Activated B cell treated with CpG ODN at 0.5 μM for 24 hours (primary cell): ENCODE measurements around the gene TXNDC5. TPM values are rescaled to one million over a fixed set of nuclear protein-coding genes. Genes with fewer than 3 reads are reported as not detected.

Source experiments
- ATAC-seq: fragments of 200-7000 bp; cut with Tn5 transposase; one replicate; pipeline ENCODE4 v1.10.0; 2021; ENCODE audit warnings: low read depth, mild to moderate bottlenecking, moderate library complexity
- CTCF ChIA-PET: fragments of 350-600 bp; sonication (Branson Sonifier 250); formaldehyde crosslinking; loops from one replicate; lab custom pipeline; 2021; ENCODE audit warnings: antibody characterized with exemption; lab: Charles Lee
- POLR2A ChIA-PET: fragments of 350-600 bp; sonication (Branson Sonifier 250); formaldehyde crosslinking; loops from one replicate; lab custom pipeline; 2021; ENCODE audit warnings: antibody characterized with exemption; lab: Charles Lee
- DNase-seq: peaks from one replicate; pipeline ENCODE4 v3.0.0; 2022
- H3K27ac Mint-ChIP-seq: one replicate; pipeline ENCODE4 v1.8.0; 2020; ENCODE audit warnings: mixed read lengths
- H3K27me3 Mint-ChIP-seq: one replicate; pipeline ENCODE4 v1.8.0; 2021; ENCODE audit warnings: mixed read lengths
- H3K36me3 Mint-ChIP-seq: one replicate; pipeline ENCODE4 v1.8.0; 2021; ENCODE audit warnings: low read depth, mixed read lengths
- H3K4me1 Mint-ChIP-seq: one replicate; pipeline ENCODE4 v1.8.0; 2021; ENCODE audit warnings: mixed read lengths
- H3K4me3 Mint-ChIP-seq: one replicate; pipeline ENCODE4 v1.8.0; 2020; ENCODE audit warnings: mild to moderate bottlenecking, mixed read lengths
- H3K9me3 Mint-ChIP-seq: one replicate; pipeline ENCODE4 v1.8.0; 2020; ENCODE audit warnings: mixed read lengths
- intact Hi-C: fragments of 100-400 bp; cut with micrococcal nuclease; formaldehyde crosslinking; loops from one replicate; pipeline ENCODE4 v1.15.1; 2024
- total RNA-seq: library from RNA; stranded (reverse); gene quantifications from 2 replicates; pipeline ENCODE4 v1.2.3, GENCODE V29; 2022
- TF ChIP-seq, protein P1 (sequence below): fragments of 200-600 bp; IDR thresholded peaks from one replicate; pipeline ENCODE4 v1.8.0; 2022; ENCODE audit warnings: antibody characterized with exemption, mild to moderate bottlenecking

TXNDC5 gene
- total RNA-seq, 1 donor from 2014 or later, result 68.2 TPM

DNA sequence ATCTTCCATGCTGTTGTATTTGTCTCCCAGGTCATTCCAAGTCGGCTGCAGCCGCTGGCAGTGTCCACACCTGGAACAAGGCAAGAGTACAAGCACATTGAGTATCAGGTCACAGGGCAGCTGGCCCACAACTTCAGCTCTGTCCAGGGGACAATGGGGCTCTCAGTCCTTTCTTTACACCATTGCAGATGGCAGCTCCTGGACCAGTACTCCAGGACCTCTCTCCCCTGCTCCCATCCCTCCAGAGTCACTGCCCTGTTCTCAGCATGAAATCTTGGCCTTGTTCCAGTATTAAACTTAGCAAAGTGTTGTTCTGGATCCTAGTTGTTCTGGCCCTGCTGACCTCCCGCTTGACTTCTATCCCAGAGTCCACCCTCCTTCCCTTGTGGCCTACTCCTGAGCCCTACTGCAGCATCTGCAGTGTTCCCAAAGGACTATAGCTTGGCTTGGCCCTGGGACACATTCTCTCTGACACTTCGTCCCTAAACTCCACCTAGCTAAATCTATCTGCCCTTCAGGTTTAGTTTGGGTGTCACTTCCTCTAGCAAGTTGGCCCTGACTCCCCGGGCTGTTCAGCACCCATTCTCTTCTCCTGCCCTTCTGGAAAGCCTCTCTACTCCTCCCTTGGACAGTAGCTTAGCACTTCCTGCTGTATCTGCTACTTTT lies 5.8 kb downstream of the TXNDC5 start:
- peaks cover 53% of the 10 kb centered on the region for H3K36me3 Mint-ChIP-seq
- H3K9me3 Mint-ChIP-seq, result no peaks in the 10 kb centered on the region
- DNase-seq (no peak), ATAC-seq (no peak)
- intact Hi-C loops, result no loop called here
- CTCF ChIA-PET, result interaction anchor here (1.1 kb wide), 1 partner anchor 35 kb away, joined by 4 read pairs; no protein-coding TSS in a partner anchor
- H3K4me3 Mint-ChIP-seq, result no peak overlapping the region
- POLR2A ChIA-PET, result interaction anchor here (0.6 kb wide), 1 partner anchor 33 kb away, joined by 4 read pairs; no protein-coding TSS in a partner anchor
- peaks cover 44% of the 10 kb centered on the region for H3K4me1 Mint-ChIP-seq
- TF ChIP-seq, protein P1, sequence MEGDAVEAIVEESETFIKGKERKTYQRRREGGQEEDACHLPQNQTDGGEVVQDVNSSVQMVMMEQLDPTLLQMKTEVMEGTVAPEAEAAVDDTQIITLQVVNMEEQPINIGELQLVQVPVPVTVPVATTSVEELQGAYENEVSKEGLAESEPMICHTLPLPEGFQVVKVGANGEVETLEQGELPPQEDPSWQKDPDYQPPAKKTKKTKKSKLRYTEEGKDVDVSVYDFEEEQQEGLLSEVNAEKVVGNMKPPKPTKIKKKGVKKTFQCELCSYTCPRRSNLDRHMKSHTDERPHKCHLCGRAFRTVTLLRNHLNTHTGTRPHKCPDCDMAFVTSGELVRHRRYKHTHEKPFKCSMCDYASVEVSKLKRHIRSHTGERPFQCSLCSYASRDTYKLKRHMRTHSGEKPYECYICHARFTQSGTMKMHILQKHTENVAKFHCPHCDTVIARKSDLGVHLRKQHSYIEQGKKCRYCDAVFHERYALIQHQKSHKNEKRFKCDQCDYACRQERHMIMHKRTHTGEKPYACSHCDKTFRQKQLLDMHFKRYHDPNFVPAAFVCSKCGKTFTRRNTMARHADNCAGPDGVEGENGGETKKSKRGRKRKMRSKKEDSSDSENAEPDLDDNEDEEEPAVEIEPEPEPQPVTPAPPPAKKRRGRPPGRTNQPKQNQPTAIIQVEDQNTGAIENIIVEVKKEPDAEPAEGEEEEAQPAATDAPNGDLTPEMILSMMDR, result no peak
- H3K27ac Mint-ChIP-seq, result peak overlapping the region; percentile 44
- H3K27me3 Mint-ChIP-seq, result no peaks in the 10 kb centered on the region

- TF ChIP-seq, protein P1, result no peak
- no peak for ATAC-seq
- POLR2A ChIA-PET, result no interaction called here
- CTCF ChIA-PET, result no interaction called here
- H3K36me3 Mint-ChIP-seq, result peaks cover 63% of the 10 kb centered on the region
- no peaks in the 10 kb centered on the region for H3K9me3 Mint-ChIP-seq
- H3K27ac Mint-ChIP-seq, result no peak overlapping the region
- peaks cover 42% of the 10 kb centered on the region for H3K4me1 Mint-ChIP-seq
- no peak for DNase-seq
- intact Hi-C loops, result no loop called here
- H3K27me3 Mint-ChIP-seq, result no peaks in the 10 kb centered on the region
- H3K4me3 Mint-ChIP-seq, result no peak overlapping the region
Observed at GRCh38 chr6:7903673-7904072, 6.9 kb downstream of the TXNDC5 start.

DNA sequence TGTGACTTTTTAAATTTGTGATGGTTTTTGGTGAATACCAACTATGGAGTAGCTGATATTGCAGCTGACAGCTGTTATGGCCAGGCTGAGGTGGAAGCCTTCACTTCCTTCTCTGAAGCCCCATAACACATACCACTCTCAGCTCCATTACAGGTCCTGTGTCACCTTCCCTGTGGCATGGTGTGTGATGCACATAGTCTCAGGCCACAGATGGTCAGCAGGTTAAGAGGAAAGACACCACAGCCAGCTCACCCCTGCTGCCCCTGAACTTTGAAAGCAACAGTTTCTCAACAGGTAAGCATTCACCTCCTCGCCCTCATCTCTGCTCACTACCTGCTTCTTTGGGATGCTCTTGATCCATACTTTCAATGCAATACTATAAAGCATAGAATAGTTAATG lies 7.7 kb downstream of the TXNDC5 start:
- no peak overlapping the region for H3K4me3 Mint-ChIP-seq
- TF ChIP-seq, protein P1, result no peak
- H3K27me3 Mint-ChIP-seq, result no peaks in the 10 kb centered on the region
- no peak for DNase-seq
- H3K27ac Mint-ChIP-seq, result no peak overlapping the region
- POLR2A ChIA-PET, result interaction anchor here (0.8 kb wide), 1 partner anchor 60 kb away, joined by 3 read pairs; no protein-coding TSS in a partner anchor
- no peak for ATAC-seq
- H3K9me3 Mint-ChIP-seq, result no peaks in the 10 kb centered on the region
- H3K36me3 Mint-ChIP-seq, result peaks cover 71% of the 10 kb centered on the region
- CTCF ChIA-PET, result no interaction called here
- H3K4me1 Mint-ChIP-seq, result peaks cover 45% of the 10 kb centered on the region
- intact Hi-C loops, result no loop called here

DNA sequence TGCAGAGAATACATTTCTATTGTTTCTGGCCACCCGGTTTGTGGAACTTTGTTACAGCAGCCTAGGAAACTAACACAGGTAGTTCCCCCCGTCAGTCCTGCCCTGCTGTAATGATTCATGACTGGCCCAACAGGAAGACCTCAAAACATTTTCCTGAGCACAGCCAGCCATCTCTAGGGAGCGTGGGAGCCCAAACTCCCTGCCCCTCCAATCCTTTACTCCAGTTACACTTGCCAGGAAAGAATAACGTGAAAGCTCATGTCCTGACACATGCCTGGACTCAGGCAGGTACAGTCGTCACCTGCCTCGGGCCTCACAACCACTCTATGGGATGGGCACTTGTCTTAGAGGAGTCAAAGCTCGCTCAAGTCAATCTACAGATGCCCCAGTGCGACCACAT lies 8.4 kb downstream of the TXNDC5 start:
- intact Hi-C loops, result no loop called here

DNA sequence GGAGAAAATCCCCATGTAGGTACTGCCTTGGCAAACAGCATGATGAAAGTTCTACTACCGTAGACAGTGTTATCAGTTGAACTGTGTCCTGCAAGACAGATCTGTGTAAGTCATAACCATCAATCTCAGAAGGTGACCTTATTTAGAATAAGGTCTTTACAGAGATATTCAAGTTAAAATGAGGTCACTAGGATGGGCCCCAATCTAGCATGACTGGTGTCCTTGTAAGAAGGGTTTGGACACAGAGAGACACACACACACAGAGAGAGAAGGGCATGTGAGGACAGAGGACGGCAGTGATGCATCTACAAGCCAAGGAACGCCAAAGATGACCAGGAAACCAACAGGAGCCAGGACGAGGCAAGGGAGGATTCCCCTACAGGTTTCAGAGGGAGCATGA lies 8.8 kb downstream of the TXNDC5 start:
- ChIA-PET POLR2A (no interaction called here), CTCF (no interaction called here)
- H3K36me3 Mint-ChIP-seq, result peaks cover 79% of the 10 kb centered on the region
- H3K27me3 Mint-ChIP-seq, result no peaks in the 10 kb centered on the region
- TF ChIP-seq, protein P1, result no peak
- no peak for ATAC-seq
- intact Hi-C loops, result no loop called here
- H3K4me1 Mint-ChIP-seq, result peaks cover 41% of the 10 kb centered on the region
- no peaks in the 10 kb centered on the region for H3K9me3 Mint-ChIP-seq
- no peak overlapping the region for H3K4me3 Mint-ChIP-seq
- DNase-seq, result no peak
- no peak overlapping the region for H3K27ac Mint-ChIP-seq

More for the DNA sequence above, 8.4 kb downstream of the TXNDC5 start:
- H3K4me3 Mint-ChIP-seq, result no peak overlapping the region
- no peak for DNase-seq
- H3K27ac Mint-ChIP-seq, result peak overlapping the region; percentile 20
- no peaks in the 10 kb centered on the region for H3K9me3 Mint-ChIP-seq
- H3K36me3 Mint-ChIP-seq, result peaks cover 77% of the 10 kb centered on the region
- no peaks in the 10 kb centered on the region for H3K27me3 Mint-ChIP-seq
- no peak for ATAC-seq
- POLR2A ChIA-PET, result interaction anchor here (0.8 kb wide), 1 partner anchor 61 kb away, joined by 3 read pairs; no protein-coding TSS in a partner anchor
- peaks cover 42% of the 10 kb centered on the region for H3K4me1 Mint-ChIP-seq
- CTCF ChIA-PET, result no interaction called here
- TF ChIP-seq, protein P1, result no peak
